OCI-M1 (cell line): ENCODE results near the gene CEACAM5.

Source experiments
- DNase-seq: peaks from one replicate; lab custom pipeline; 2025; lab: John Stamatoyannopoulos, UW

Gene CEACAM5

DNA sequence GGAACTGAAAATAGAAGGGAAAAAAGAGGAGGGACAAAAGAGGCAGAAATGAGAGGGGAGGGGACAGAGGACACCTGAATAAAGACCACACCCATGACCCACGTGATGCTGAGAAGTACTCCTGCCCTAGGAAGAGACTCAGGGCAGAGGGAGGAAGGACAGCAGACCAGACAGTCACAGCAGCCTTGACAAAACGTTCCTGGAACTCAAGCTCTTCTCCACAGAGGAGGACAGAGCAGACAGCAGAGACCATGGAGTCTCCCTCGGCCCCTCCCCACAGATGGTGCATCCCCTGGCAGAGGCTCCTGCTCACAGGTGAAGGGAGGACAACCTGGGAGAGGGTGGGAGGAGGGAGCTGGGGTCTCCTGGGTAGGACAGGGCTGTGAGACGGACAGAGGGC is at the start of gene CEACAM5:
CEACAM5 (plus strand) TSS at position 146 of the 400 bp plus-strand sequence; CDS start at position 252, 106 bp downstream.
- DNase-seq, result no peak

DNA sequence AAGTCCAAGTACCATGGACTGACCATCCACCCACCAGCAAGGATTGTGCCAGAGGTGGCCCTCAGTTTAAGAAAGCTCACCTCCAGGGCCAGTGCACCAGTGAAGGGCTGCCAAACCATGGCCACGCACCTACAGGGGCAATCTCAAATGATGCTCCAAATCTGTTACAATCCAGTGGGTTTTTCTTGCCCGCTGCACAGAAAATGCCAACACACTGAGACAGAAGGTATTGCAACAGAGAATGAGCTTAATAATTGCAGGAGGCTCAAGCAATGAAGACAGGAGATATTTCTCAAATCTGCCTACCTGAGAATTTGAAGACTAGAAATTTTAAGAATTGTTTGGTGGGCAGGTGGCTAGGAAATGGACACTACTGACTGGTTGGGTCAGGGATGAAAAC is 42.4 kb upstream of the CEACAM5 start:
- DNase-seq, result no peak

DNA sequence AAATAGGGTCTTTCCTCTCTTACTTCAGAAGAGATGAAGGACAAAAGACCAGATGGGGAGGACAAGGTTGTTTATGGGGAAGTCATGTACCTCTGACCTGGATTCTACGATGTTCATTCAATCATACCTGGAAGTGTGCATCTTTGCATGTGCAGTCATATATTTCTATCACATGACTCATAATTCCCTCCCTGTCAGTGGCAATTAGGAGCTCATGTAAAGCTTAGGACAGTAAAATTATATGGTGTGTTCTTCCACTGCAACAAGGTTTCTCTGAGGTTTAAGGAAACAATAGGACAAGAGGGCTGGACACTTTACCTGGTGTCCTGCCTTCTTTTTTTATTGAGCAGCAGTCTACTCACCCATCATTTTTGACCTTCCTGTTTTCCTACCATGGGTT is 40.1 kb upstream of the CEACAM5 start:
- no peak for DNase-seq

DNA sequence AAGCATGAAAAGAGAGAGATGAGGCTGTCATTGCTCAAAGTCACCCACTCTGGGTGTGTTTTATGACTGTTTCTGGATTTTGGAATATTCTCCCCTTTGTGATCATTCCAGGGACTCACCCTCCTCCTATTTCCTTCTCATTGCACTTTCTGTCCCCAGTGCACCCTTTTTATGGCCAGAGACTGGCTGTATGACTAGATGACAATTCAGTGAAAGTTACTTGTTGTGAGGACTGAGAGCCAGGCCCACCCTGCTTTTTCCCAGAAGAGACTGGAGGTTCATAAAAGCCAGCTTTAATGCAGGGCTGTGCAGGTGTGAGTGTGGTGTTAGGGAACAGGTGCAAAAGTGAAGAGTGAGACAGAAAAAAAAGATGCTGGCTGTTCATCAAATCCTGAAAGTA is 37.7 kb upstream of the CEACAM5 start:
- no peak for DNase-seq

DNA sequence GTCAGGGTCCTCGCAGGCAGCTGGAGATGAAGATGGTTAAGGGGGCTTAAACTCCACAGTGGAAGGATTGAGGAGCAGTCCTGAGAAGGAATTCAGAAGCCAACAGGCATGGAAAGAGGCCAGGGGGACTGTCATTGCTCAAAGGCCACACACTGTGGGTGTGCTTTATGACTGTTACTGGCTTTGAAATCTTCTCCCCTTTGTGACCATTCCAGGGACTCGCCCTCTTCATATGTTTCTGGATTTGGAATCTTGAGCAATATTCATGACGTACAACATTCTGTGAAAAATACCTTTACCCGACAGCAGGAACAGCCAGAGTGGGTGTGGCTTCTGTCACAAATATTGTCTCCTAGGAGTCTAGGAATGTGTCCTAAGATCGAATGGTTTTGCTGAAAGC is 36.9 kb upstream of the CEACAM5 start:
- DNase-seq, result no peak

DNA sequence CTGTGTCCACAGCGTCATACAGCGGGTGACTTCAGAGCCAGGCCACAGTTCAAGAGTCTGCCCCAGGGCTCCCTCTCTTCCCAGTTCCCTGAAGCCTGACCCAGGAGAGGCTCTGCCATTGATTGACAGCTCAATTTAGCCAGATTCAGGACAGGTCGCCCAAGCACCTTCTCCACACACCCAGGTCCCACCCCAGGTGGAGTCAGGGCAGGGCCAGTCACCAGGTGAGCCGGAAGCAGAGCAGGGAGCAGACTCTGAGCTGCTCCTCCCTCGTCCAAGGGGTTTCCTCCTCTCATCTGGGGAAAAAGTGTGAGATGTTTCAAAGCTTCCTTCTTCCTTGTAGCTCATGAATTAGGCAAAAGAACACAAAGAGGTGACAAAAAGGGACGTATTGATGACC is 26.0 kb upstream of the CEACAM5 start:
- DNase-seq, result no peak

GRCh38 chr19:41687419-41687818 is 21.0 kb upstream of the CEACAM5 start:
- DNase-seq, result no peak

GRCh38 chr19:41688098-41688497 is 20.3 kb upstream of the CEACAM5 start, which contains the start of gene CEACAM7:
Gene CEACAM7 (minus strand): TSS chr19:41688270. CDS start chr19:41688165, 105 bp downstream.
- no peak for DNase-seq

DNA sequence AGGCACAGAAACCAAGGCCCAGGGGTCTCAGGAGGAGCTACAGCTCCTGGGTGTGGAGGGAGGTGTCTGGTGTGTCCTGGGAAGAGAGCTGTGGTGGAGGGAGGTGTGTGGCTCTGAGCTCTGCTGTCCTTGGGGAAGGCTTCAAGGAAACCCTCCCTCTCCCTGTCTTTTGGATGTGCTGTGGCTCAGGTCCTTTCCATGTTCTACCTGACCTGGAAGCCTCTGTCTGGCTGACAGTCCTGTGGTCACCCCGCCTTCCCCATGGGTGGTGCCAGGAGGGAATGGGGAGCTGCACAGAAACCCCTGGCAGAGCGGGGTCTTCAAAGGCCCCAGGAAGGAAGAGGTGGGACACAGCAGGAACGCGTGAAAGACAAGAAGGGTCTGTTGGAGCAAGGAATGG is 19.7 kb upstream of the CEACAM5 start:
- no peak for DNase-seq

DNA sequence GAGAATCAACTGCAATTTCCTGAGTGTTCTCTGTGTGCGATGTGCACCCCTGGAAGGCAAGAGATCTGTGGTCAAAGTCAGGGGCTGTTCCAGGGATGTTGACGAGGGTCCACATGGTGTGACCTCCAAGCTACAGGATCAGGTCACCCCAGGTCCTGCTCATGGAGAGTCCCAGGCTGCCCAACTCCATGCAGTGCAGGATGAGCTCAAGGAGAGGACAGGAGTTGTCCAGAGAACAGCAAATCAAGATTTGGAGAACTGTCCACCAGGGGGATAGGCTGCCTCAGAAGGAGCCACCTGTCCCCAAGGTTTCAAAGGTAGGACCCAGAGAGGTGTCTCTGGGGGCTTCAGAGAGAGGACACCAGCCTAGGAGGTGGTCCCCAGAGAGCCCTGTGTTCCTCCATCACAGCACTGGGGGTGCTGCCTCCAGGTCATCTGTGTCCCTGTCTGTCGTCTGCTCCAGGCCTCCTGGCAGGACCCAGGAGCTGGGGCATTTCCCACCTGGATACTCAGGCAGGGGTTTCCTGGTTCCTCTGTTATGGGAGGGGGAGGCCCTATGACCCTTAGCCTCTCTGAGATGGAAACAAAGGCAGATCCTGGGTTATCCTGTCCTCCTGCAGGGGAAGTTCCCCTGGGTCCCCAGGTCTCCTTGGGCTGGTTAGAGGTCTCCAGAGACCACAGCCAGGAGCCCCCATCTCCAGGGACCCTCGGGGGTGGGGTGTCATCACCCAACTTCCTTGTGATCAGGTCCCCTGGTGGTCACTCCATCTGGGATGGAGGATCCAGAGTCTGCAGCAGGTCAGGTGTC is 18.2 kb upstream of the CEACAM5 start:
- DNase-seq, result no peak

- DNase-seq, result no peak
Measured at GRCh38 chr19:41690801-41691065, 17.7 kb upstream of the CEACAM5 start.

GRCh38 chr19:41691268-41691970 is 17.0 kb upstream of the CEACAM5 start:
- peak; percentile 49 for DNase-seq

DNA sequence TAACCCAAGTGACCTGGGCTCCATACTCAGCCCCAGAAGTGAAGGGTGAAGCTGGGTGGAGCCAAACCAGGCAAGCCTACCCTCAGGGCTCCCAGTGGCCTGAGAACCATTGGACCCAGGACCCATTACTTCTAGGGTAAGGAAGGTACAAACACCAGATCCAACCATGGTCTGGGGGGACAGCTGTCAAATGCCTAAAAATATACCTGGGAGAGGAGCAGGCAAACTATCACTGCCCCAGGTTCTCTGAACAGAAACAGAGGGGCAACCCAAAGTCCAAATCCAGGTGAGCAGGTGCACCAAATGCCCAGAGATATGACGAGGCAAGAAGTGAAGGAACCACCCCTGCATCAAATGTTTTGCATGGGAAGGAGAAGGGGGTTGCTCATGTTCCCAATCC is 14.2 kb upstream of the CEACAM5 start:
- no peak for DNase-seq

- DNase-seq, result no peak
Measured at GRCh38 chr19:41694831-41695635, 13.4 kb upstream of the CEACAM5 start.

DNA sequence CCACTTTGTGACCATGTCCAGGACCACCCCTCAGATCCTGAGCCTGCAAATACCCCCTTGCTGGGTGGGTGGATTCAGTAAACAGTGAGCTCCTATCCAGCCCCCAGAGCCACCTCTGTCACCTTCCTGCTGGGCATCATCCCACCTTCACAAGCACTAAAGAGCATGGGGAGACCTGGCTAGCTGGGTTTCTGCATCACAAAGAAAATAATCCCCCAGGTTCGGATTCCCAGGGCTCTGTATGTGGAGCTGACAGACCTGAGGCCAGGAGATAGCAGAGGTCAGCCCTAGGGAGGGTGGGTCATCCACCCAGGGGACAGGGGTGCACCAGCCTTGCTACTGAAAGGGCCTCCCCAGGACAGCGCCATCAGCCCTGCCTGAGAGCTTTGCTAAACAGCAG is 12.7 kb upstream of the CEACAM5 start:
- no peak for DNase-seq

GRCh38 chr19:41696402-41697197 is 11.8 kb upstream of the CEACAM5 start:
- DNase-seq, result peak; percentile 41

DNA sequence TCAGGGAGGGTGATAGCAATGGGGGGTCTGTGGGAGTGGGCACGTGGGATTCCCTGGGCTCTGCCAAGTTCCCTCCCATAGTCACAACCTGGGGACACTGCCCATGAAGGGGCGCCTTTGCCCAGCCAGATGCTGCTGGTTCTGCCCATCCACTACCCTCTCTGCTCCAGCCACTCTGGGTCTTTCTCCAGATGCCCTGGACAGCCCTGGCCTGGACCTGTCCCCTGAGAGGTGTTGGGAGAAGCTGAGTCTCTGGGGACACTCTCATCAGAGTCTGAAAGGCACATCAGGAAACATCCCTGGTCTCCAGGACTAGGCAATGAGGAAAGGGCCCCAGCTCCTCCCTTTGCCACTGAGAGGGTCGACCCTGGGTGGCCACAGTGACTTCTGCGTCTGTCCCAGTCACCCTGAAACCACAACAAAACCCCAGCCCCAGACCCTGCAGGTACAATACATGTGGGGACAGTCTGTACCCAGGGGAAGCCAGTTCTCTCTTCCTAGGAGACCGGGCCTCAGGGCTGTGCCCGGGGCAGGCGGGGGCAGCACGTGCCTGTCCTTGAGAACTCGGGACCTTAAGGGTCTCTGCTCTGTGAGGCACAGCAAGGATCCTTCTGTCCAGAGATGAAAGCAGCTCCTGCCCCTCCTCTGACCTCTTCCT is 11.1 kb upstream of the CEACAM5 start:
- DNase-seq, result no peak

GRCh38 chr19:41698746-41699230 is 9.6 kb upstream of the CEACAM5 start:
- peak; percentile 21 for DNase-seq

- DNase-seq, result no peak
Measured at GRCh38 chr19:41699231-41699967, 9.0 kb upstream of the CEACAM5 start.

DNA sequence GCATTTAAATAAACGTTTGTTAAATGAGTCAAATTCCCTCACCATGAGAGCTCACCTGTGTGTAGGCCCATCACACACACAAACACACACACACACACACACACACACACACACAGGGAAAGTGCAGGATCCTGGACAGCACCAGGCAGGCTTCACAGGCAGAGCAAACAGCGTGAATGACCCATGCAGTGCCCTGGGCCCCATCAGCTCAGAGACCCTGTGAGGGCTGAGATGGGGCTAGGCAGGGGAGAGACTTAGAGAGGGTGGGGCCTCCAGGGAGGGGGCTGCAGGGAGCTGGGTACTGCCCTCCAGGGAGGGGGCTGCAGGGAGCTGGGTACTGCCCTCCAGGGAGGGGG is 8.5 kb upstream of the CEACAM5 start:
- no peak for DNase-seq
